HEK293T (cell line): ENCODE results near the gene COLGALT1.

Source experiments
- CTCF ChIA-PET: fragments of 350-600 bp; formaldehyde crosslinking; extraction: SDS; loops from one replicate; lab custom pipeline; 2021; ENCODE audit warnings: antibody characterized with exemption, inconsistent platforms; lab: Yijun Ruan, JAX
- POLR2A ChIA-PET: fragments of 350-600 bp; formaldehyde crosslinking; extraction: SDS; loops from one replicate; lab custom pipeline; 2020; ENCODE audit warnings: antibody characterized with exemption, inconsistent platforms; lab: Yijun Ruan, JAX
- DNase-seq: peaks from one replicate; pipeline ENCODE4 v3.0.0; 2012; ENCODE audit warnings: mixed read lengths; ENCODE audit errors: extremely low spot score
- ARNT ChIP-seq: fragments of 450-650 bp; IDR thresholded peaks from 2 replicates; pipeline ENCODE4 v1.6.1; 2017; ENCODE audit warnings: mild to moderate bottlenecking
- BHLHE40 ChIP-seq: fragments of 450-650 bp; IDR thresholded peaks from 2 replicates; pipeline ENCODE4 v1.6.1; 2016; ENCODE audit warnings: mild to moderate bottlenecking, moderate library complexity, borderline replicate concordance
- CTBP1 ChIP-seq: fragments of 450-650 bp; IDR thresholded peaks from 2 replicates; pipeline ENCODE4 v1.6.1; 2016; ENCODE audit warnings: borderline replicate concordance
- ELF4 ChIP-seq: fragments of 450-650 bp; IDR thresholded peaks from 2 replicates; pipeline ENCODE4 v1.6.1; 2017; ENCODE audit warnings: antibody characterized with exemption
- FOXA1 ChIP-seq: fragments of 450-650 bp; IDR thresholded peaks from 2 replicates; pipeline ENCODE4 v1.6.1; 2016; ENCODE audit warnings: mild to moderate bottlenecking
- FOXK2 ChIP-seq: fragments of 450-650 bp; IDR thresholded peaks from 2 replicates; pipeline ENCODE4 v1.6.1; 2016; ENCODE audit warnings: mild to moderate bottlenecking
- FOXM1 ChIP-seq: fragments of 450-650 bp; IDR thresholded peaks from 2 replicates; pipeline ENCODE4 v1.6.1; 2017; ENCODE audit warnings: mild to moderate bottlenecking, borderline replicate concordance
- HDGF ChIP-seq: fragments of 450-650 bp; IDR thresholded peaks from 2 replicates; pipeline ENCODE4 v1.6.1; 2017; ENCODE audit warnings: antibody characterized with exemption, borderline replicate concordance
- L3MBTL2 ChIP-seq: fragments of 450-650 bp; conservative IDR thresholded peaks from 2 replicates; pipeline ENCODE4 v1.6.1; 2016; ENCODE audit warnings: mild to moderate bottlenecking
- LEF1 ChIP-seq: fragments of 450-650 bp; IDR thresholded peaks from 2 replicates; pipeline ENCODE4 v1.6.1; 2017; ENCODE audit warnings: mild to moderate bottlenecking, borderline replicate concordance
- NFRKB ChIP-seq: fragments of 450-650 bp; IDR thresholded peaks from 2 replicates; pipeline ENCODE4 v1.6.1; 2016; ENCODE audit warnings: mild to moderate bottlenecking, moderate library complexity
- SP1 ChIP-seq: fragments of 450-650 bp; IDR thresholded peaks from 2 replicates; pipeline ENCODE4 v1.6.1; 2017
- SUZ12 ChIP-seq: fragments of 450-650 bp; IDR thresholded peaks from 2 replicates; pipeline ENCODE4 v1.6.1; 2016; ENCODE audit warnings: mild to moderate bottlenecking
- TARDBP ChIP-seq: fragments of 450-650 bp; IDR thresholded peaks from 2 replicates; pipeline ENCODE4 v1.6.1; 2016
- ZNF384 ChIP-seq: fragments of 450-650 bp; IDR thresholded peaks from 2 replicates; pipeline ENCODE4 v1.6.1; 2016
- TF ChIP-seq, protein P1 (sequence below): fragments of 450-650 bp; IDR thresholded peaks from 2 replicates; pipeline ENCODE4 v1.6.1; 2016

Gene COLGALT1

DNA sequence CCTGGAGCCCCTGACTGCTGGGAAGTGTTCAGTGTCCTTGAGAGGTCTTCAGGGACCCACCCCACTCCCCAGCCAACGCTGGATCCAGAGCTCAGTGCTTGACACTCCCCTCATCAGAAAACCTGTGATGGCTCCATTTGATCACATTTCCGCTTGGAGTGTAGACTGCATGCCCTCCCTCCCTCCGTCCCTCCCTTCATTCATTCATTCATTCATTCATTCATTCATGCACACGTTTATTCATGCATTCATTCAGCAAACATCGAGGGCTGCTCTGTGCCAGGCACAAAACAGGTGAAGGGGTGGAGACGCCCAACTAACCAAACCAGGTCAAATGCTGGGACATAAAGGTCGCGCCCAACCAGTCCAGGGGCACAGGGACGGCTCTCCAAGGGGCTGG lies 30.3 kb upstream of the COLGALT1 start:
- CTCF ChIA-PET: interaction anchor here (0.6 kb wide), 1 partner anchor 200 kb away, joined by 3 read pairs; no protein-coding TSS in a partner anchor
- POLR2A ChIA-PET: no interaction called here

DNA sequence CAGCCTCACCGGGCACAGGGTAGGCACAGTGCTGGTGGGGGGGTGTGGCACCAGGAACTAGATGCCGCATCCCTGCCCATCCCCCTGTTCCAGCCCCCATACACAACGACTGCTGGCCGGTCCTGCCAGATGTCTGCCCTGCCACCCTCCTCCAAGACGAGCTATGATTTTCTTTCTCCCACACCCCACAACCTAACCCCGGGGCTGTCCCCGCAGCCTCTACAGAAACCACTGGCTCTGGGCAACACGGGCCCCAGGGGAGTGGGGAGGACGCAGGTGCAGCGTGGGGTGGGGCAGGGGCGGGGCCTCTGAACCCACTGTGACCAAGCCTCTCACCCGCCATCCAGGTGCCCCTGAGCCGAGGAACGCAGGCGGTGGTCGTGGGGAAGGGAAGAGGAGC lies 28.5 kb upstream of the COLGALT1 start:
- ChIA-PET CTCF (no interaction called here), POLR2A (no interaction called here)
- no peak for TF ChIP-seq BHLHE40
- TF ChIP-seq NFRKB: no peak
- TF ChIP-seq SUZ12: no peak
- TF ChIP-seq ZNF384: no peak
- no peak for TF ChIP-seq TARDBP
- TF ChIP-seq, protein P1, sequence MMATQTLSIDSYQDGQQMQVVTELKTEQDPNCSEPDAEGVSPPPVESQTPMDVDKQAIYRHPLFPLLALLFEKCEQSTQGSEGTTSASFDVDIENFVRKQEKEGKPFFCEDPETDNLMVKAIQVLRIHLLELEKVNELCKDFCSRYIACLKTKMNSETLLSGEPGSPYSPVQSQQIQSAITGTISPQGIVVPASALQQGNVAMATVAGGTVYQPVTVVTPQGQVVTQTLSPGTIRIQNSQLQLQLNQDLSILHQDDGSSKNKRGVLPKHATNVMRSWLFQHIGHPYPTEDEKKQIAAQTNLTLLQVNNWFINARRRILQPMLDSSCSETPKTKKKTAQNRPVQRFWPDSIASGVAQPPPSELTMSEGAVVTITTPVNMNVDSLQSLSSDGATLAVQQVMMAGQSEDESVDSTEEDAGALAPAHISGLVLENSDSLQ: no peak
- DNase-seq: no peak

More for the DNA sequence above, 30.3 kb upstream of the COLGALT1 start:
- no peak for DNase-seq
- no peak for TF ChIP-seq TARDBP
- no peak for TF ChIP-seq BHLHE40
- no peak for TF ChIP-seq ELF4
- no peak for TF ChIP-seq L3MBTL2
- TF ChIP-seq, protein P1: no peak
- TF ChIP-seq ZNF384: no peak
- TF ChIP-seq SUZ12: no peak
- TF ChIP-seq CTBP1: no peak
- no peak for TF ChIP-seq FOXM1
- no peak for TF ChIP-seq FOXK2
- TF ChIP-seq FOXA1: no peak

DNA sequence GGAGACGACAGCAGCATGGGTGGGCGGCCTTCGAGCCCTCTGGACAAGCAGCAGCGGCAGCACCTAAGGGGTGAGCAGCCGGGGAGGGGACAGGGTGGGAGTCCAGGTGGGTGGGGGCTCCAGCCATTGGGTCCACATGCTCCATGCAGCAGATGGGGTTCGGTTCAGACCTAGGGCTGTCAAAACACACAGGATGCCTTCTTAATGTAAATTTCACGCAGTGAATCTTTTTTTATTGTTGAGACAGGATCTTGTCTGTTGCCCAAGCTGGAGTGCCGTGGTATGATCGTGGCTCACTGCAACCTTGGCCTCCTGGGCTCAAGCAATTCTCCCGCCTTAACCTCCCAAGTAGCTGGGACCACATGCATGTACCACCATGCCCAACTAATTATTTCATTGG lies 28.1 kb upstream of the COLGALT1 start:
- no peak for DNase-seq
- ChIA-PET CTCF (no interaction called here), POLR2A (no interaction called here)
- TF ChIP-seq TARDBP: no peak
- TF ChIP-seq NFRKB: no peak
- TF ChIP-seq FOXK2: no peak
- TF ChIP-seq CTBP1: no peak
- TF ChIP-seq ZNF384: no peak
- no peak for TF ChIP-seq BHLHE40
- no peak for TF ChIP-seq ELF4
- TF ChIP-seq LEF1: no peak
- TF ChIP-seq HDGF: no peak
- TF ChIP-seq FOXM1: no peak
- TF ChIP-seq SP1: no peak

DNA sequence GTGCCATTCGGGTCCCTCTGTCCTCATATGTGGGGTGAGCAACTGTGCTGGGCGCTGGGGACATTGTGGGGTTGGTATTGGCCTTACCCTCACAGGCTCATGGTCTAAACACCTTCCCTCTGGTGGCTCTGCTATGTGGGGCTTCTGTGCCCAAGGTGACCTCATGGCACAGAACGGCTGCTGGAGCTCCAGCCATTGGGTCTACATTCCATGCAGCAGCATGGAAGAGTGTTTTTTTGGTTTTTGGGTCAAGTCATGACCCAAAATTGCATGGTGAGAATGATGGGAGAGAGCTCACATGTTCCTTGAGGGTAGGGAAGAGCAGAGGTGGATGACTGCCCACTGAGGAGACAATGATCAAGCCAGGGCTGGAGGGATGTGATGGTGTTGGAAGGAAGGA lies 26.8 kb upstream of the COLGALT1 start:
- no peak for TF ChIP-seq HDGF
- TF ChIP-seq ZNF384: no peak
- TF ChIP-seq ARNT: no peak
- no peak for TF ChIP-seq SUZ12
- TF ChIP-seq LEF1: no peak
- no peak for DNase-seq
- CTCF ChIA-PET: interaction anchor here (2.2 kb wide), 1 partner anchor 32 kb away, joined by 10 read pairs; no protein-coding TSS in a partner anchor
- POLR2A ChIA-PET: interaction anchor here (1.8 kb wide), 1 partner anchor 17 kb away, joined by 4 read pairs; the partner anchor contains the start of gene PGLS

DNA sequence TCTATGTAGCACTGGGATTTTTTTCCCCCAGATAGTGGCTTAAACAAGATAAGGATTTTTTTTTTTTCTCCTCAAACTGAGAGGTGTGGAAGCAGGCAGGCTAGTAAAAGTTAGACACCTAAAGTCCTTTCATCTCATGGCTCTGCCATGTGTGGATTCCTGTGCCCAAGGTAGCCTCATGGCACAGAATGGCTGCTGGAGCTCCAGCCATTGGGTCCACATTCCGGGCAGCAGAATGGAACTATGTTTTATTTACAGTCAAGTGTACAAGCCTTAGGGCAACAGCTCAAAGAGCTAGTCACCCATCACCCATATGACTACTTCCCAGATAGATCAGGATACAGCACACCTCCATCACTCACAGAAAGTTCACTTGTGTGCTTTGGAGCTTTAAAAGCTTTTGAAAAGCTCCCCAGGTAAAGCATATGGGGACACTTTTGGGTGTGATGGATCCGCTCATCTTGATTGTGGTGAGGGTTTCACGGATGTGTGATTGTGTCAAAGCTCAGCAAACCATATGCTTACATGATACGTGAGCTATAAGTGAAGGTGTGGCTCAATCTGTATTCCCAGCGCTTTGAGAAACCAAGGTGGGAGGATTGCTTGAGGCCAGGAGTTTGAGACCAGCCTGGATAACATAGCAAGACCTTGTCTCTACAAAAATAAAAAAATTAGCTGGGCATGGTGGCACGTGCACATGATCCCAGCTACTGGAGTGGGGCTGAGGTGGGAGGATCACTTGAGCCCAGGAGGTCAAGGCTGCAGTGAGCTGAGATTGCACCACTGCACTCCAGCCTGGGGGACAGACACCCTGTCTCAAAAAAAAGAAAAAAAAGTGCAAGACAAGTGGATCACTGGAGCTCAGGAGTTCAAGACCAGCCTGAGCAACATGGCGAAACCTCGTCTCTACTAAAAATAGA lies 25.9 kb upstream of the COLGALT1 start:
- TF ChIP-seq SP1: no peak
- TF ChIP-seq ZNF384: peak; percentile 31; the same call in 1 of the 2 replicates
- no peak for DNase-seq
- CTCF ChIA-PET: interaction anchor here (0.6 to 2.2 kb wide), 4 partner anchors 15 to 753 kb away, joined by 3 to 10 read pairs (median 6); partner anchors contain the start of gene PGLS
- POLR2A ChIA-PET: interaction anchor here (1.6 to 1.8 kb wide), 2 partner anchors 10 to 18 kb away, joined by 4 to 6 read pairs; partner anchors contain the start of gene PGLS

DNA sequence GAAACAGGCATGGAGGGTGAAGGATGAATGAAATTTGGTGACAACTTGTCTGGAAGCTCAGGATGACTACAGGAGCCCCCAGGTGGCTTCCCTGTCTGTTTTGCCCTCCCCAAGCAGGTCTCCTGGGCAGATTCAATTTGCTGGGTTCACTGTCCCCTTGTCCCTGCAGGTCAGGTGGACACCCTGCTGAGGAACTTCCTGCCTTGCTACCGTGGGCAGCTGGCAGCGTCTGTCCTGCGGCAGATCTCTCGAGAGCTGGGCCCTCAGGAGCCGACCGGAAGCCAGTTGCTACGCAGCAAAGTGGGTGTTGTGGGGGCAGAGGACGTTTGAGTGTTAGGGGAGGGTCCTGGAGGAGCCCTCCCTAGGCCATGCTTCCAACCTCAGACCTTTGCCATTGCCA lies 24.9 kb upstream of the COLGALT1 start:
- TF ChIP-seq L3MBTL2 (no peak), SUZ12 (no peak), BHLHE40 (no peak), FOXK2 (no peak), ARNT (no peak), SP1 (no peak), LEF1 (no peak), ELF4 (no peak), FOXM1 (no peak), FOXA1 (no peak), HDGF (no peak), NFRKB (no peak)
- TF ChIP-seq, protein P1: no peak
- CTCF ChIA-PET: interaction anchor here (0.6 to 2.2 kb wide), 2 partner anchors 14 to 34 kb away, joined by 3 to 10 read pairs; no protein-coding TSS in a partner anchor
- POLR2A ChIA-PET: interaction anchor here (0.6 to 1.6 kb wide), 2 partner anchors 9 to 50 kb away, joined by 3 to 6 read pairs; no protein-coding TSS in a partner anchor
- no peak for DNase-seq
